Loucy (cell line): Measurements from ENCODE around the gene ADAT2.
A peak's percentile ranks its signal among the peaks of the same experiment; 100 is the strongest.

Experiments used
- H2AFZ ChIP-seq: fragments of 200-600 bp; sonication (generic); 2 replicates; pipeline ENCODE4 v1.6.0; 2016; ENCODE audit warnings: antibody characterized with exemption, mild to moderate bottlenecking, low read length, moderate library complexity
- H3F3A ChIP-seq: fragments of 200-600 bp; 2 replicates; pipeline ENCODE4 v1.6.0; 2016; ENCODE audit warnings: antibody characterized with exemption, low read depth, mild to moderate bottlenecking
- H3K27me3 ChIP-seq: fragments of 200-600 bp; sonication (generic); 2 replicates; pipeline ENCODE4 v1.6.1; 2014; ENCODE audit warnings: low read length, mild to moderate bottlenecking; ENCODE audit not compliant: insufficient read depth, poor library complexity, severe bottlenecking
- H3K36me3 ChIP-seq: fragments of 200-600 bp; sonication (generic); 2 replicates; pipeline ENCODE4 v1.6.1; 2016; ENCODE audit warnings: low read length; ENCODE audit not compliant: insufficient read depth
- H3K4me1 ChIP-seq: fragments of 200-600 bp; sonication (generic); 2 replicates; pipeline ENCODE4 v1.5.1; 2014; ENCODE audit warnings: low read length, mild to moderate bottlenecking; ENCODE audit not compliant: insufficient read depth, poor library complexity, severe bottlenecking
- H3K4me2 ChIP-seq: fragments of 200-600 bp; sonication (generic); 2 replicates; pipeline ENCODE4 v1.6.0; 2014; ENCODE audit warnings: antibody characterized with exemption, low read length, low read depth, mild to moderate bottlenecking; ENCODE audit not compliant: poor library complexity, severe bottlenecking
- H3K4me3 ChIP-seq: fragments of 200-600 bp; sonication (generic); 2 replicates; pipeline ENCODE4 v1.5.1; 2014; ENCODE audit warnings: low read length, mild to moderate bottlenecking, mixed read lengths; ENCODE audit not compliant: poor library complexity, severe bottlenecking
- H3K79me2 ChIP-seq: fragments of 200-600 bp; sonication (generic); 2 replicates; pipeline ENCODE4 v1.6.1; 2014; ENCODE audit warnings: low read length; ENCODE audit not compliant: insufficient read depth
- H3K9ac ChIP-seq: fragments of 200-600 bp; sonication (generic); 2 replicates; pipeline ENCODE4 v1.6.0; 2014; ENCODE audit warnings: mild to moderate bottlenecking, low read depth, low read length, moderate library complexity; ENCODE audit not compliant: poor library complexity, severe bottlenecking
- H3K9me2 ChIP-seq: fragments of 200-600 bp; sonication (generic); replicated peaks from 2 replicates; pipeline ENCODE4 v1.6.1; 2016; ENCODE audit warnings: low read depth, low read length, mixed read lengths
- H3K9me3 ChIP-seq: fragments of 200-600 bp; sonication (generic); 2 replicates; pipeline ENCODE4 v1.6.1; 2014; ENCODE audit warnings: mild to moderate bottlenecking, antibody characterized with exemption, low read length, low read depth; ENCODE audit not compliant: insufficient read depth
- H4K20me1 ChIP-seq: fragments of 200-600 bp; sonication (generic); 2 replicates; pipeline ENCODE4 v1.6.0; 2014; ENCODE audit warnings: antibody characterized with exemption, low read length, mild to moderate bottlenecking; ENCODE audit not compliant: insufficient read depth, poor library complexity, severe bottlenecking
- CTCF ChIP-seq: fragments of 200-600 bp; sonication (generic); conservative IDR thresholded peaks from 2 replicates; pipeline ENCODE4 v1.5.1; 2014; ENCODE audit warnings: mild to moderate bottlenecking, antibody characterized with exemption, low read length
- EZH2phosphoT487 ChIP-seq: fragments of 200-600 bp; IDR thresholded peaks from 2 replicates; pipeline ENCODE4 v1.6.1; 2018; ENCODE audit warnings: antibody characterized with exemption, mild to moderate bottlenecking, moderate library complexity, borderline replicate concordance

Gene ADAT2

GRCh38 chr6:143400258-143401067 is 50.0 kb downstream of the ADAT2 start:
- Histone ChIP-seq H3K9me2 (no peaks in the 10 kb centered on the region), H3K27me3 (no peaks in the 10 kb centered on the region), H3K9ac (no peak overlapping the region), H3K4me1 (peaks cover 17% of the 10 kb centered on the region), H3K79me2 (no peaks in the 10 kb centered on the region), H3K4me3 (peak overlapping the region; percentile 33), H3K9me3 (no peaks in the 10 kb centered on the region), H3F3A (no peaks in the 10 kb centered on the region), H3K4me2 (peak overlapping the region; percentile 54), H3K36me3 (no peaks in the 10 kb centered on the region), H4K20me1 (no peaks in the 10 kb centered on the region), H2AFZ (peak overlapping the region; percentile 49)
- no peak for TF ChIP-seq EZH2phosphoT487
- no peak for TF ChIP-seq CTCF

- H3K27me3 ChIP-seq = no peaks in the 10 kb centered on the region
- no peaks in the 10 kb centered on the region for H3K79me2 ChIP-seq
- H3K4me2 ChIP-seq = no peak overlapping the region
- H3K36me3 ChIP-seq = no peaks in the 10 kb centered on the region
- H3K4me3 ChIP-seq = no peak overlapping the region
- no peak overlapping the region for H3K9ac ChIP-seq
- H3F3A ChIP-seq = no peaks in the 10 kb centered on the region
- H4K20me1 ChIP-seq = no peaks in the 10 kb centered on the region
- H2AFZ ChIP-seq = 0 out of 2 replicates have a peak overlapping the region, but pooled peaks have one; percentile 49
- TF ChIP-seq EZH2phosphoT487 (no peak), CTCF (no peak)
- no peaks in the 10 kb centered on the region for H3K9me3 ChIP-seq
- no peaks in the 10 kb centered on the region for H3K9me2 ChIP-seq
- H3K4me1 ChIP-seq = peaks cover 17% of the 10 kb centered on the region
Measured at GRCh38 chr6:143399775-143400174, 50.7 kb downstream of the ADAT2 start.

- H3K4me1 ChIP-seq = peaks cover 17% of the 10 kb centered on the region
- H3K27me3 ChIP-seq = no peaks in the 10 kb centered on the region
- no peaks in the 10 kb centered on the region for H3K79me2 ChIP-seq
- no peaks in the 10 kb centered on the region for H3K36me3 ChIP-seq
- H3K9me3 ChIP-seq = no peaks in the 10 kb centered on the region
- H3K9ac ChIP-seq = no peak overlapping the region
- no peaks in the 10 kb centered on the region for H3F3A ChIP-seq
- H3K4me2 ChIP-seq = no peak overlapping the region
- no peak overlapping the region for H2AFZ ChIP-seq
- TF ChIP-seq EZH2phosphoT487 (no peak), CTCF (no peak)
- no peaks in the 10 kb centered on the region for H4K20me1 ChIP-seq
- no peaks in the 10 kb centered on the region for H3K9me2 ChIP-seq
- no peak overlapping the region for H3K4me3 ChIP-seq
Measured at GRCh38 chr6:143399176-143399575, 51.3 kb downstream of the ADAT2 start.
